Mammary epithelial cell (primary cell): ENCODE measurements around the gene MGARP.

ENCODE experiments used
- EZH2 ChIP-seq: IDR thresholded peaks from 2 replicates; pipeline ENCODE4 v1.6.1; 2012; ENCODE audit warnings: low read length, inconsistent platforms, borderline replicate concordance
- TF ChIP-seq, protein P1 (sequence below), 2 donors: IDR thresholded peaks in 1 of 2; conservative IDR thresholded peaks in 1 of 2; 2 replicates each; pipeline ENCODE4 v1.5.1; 2011 to 2012; ENCODE audit warnings: inconsistent platforms in 2 of 2, low read length in 2 of 2, mild to moderate bottlenecking in 2 of 2, control low read depth in 1 of 2, low read depth in 1 of 2; ENCODE audit not compliant: insufficient read depth in 1 of 2; ENCODE audit errors: extremely low read depth in 1 of 2

GRCh38 chr4:139319571-139319970, 39.5 kb upstream of the MGARP start:
- no peak for TF ChIP-seq EZH2
- TF ChIP-seq, protein P1, sequence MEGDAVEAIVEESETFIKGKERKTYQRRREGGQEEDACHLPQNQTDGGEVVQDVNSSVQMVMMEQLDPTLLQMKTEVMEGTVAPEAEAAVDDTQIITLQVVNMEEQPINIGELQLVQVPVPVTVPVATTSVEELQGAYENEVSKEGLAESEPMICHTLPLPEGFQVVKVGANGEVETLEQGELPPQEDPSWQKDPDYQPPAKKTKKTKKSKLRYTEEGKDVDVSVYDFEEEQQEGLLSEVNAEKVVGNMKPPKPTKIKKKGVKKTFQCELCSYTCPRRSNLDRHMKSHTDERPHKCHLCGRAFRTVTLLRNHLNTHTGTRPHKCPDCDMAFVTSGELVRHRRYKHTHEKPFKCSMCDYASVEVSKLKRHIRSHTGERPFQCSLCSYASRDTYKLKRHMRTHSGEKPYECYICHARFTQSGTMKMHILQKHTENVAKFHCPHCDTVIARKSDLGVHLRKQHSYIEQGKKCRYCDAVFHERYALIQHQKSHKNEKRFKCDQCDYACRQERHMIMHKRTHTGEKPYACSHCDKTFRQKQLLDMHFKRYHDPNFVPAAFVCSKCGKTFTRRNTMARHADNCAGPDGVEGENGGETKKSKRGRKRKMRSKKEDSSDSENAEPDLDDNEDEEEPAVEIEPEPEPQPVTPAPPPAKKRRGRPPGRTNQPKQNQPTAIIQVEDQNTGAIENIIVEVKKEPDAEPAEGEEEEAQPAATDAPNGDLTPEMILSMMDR (conservative IDR thresholded peaks at IDR 0.05 in 1 of 2, IDR thresholded peaks at IDR 0.05 in 1 of 2; ENCODE audit: extremely low read depth in 1 of 2, insufficient read depth in 1 of 2, low read depth in 1 of 2, low read length in 2 of 2), result no peak
